Effector CD8-positive, alpha-beta T cell (primary cell): ENCODE measurements around the gene CD300LB.
"Not testable (repeated sequence)": the region's sequence is repeated elsewhere in the genome, so short reads cannot be mapped to it uniquely, and the experiment has no call there.

Experiments
- DNase-seq: peaks from one replicate; lab custom pipeline; 2025; lab: John Stamatoyannopoulos, UW

The CD300LB gene

GRCh38 chr17:74493331-74493833, 37.9 kb downstream of the CD300LB start:
- peak; percentile 52 for DNase-seq

GRCh38 chr17:74491626-74492025, 39.6 kb downstream of the CD300LB start:
- no peak for DNase-seq

- DNase-seq: no peak
These were observed 40.6 kb downstream of the CD300LB start for GRCh38 chr17:74490716-74491115.

GRCh38 chr17:74488276-74488675, 43.0 kb downstream of the CD300LB start:
- DNase-seq: not testable (repeated sequence)

GRCh38 chr17:74485841-74486240, 45.4 kb downstream of the CD300LB start:
- no peak for DNase-seq

GRCh38 chr17:74485022-74485743, 46.1 kb downstream of the CD300LB start:
- DNase-seq: no peak

- no peak for DNase-seq
These were observed 47.2 kb downstream of the CD300LB start for GRCh38 chr17:74484066-74484465.

GRCh38 chr17:74481621-74482020, 49.7 kb downstream of the CD300LB start:
- no peak for DNase-seq

- DNase-seq: no peak
These were observed 51.0 kb downstream of the CD300LB start for GRCh38 chr17:74480290-74480689.

GRCh38 chr17:74478420-74479100, 52.7 kb downstream of the CD300LB start:
- no peak for DNase-seq

GRCh38 chr17:74477411-74477810, 53.9 kb downstream of the CD300LB start:
- no peak for DNase-seq

GRCh38 chr17:74475189-74475588, 56.1 kb downstream of the CD300LB start:
- no peak for DNase-seq

GRCh38 chr17:74474043-74474792, 57.1 kb downstream of the CD300LB start:
- DNase-seq: no peak

GRCh38 chr17:74473294-74473693, 58.0 kb downstream of the CD300LB start:
- DNase-seq: no peak

- no peak for DNase-seq
These were observed 58.4 kb downstream of the CD300LB start for GRCh38 chr17:74472890-74473289.

- DNase-seq: no peak
These were observed 59.9 kb downstream of the CD300LB start for GRCh38 chr17:74471341-74471740.
